Ureter (tissue), 1 donor: Measurements from ENCODE around the gene ITPR1. TPM values are rescaled to one million over a fixed set of nuclear protein-coding genes. Genes with fewer than 3 reads are reported as not detected.

Experiments
- DNase-seq: peaks from one replicate; pipeline ENCODE4 v3.0.0-alpha.2; 2020; ENCODE audit warnings: low spot score
- total RNA-seq: library from RNA; stranded (reverse); gene quantifications from one replicate; pipeline ENCODE4 v1.2.4, GENCODE V29; 2023
- donor health status: DM: yes; HTN: yes; CAD: no.

Gene ITPR1
- total RNA-seq, 1 donor from 2014 or later = 98.1 TPM

- DNase-seq = no peak
These were observed 335.9 kb downstream of the ITPR1 start for GRCh38 chr3:4829031-4829394.

- DNase-seq = no peak
These were observed 337.4 kb downstream of the ITPR1 start for GRCh38 chr3:4830586-4830914.

GRCh38 chr3:4831580-4831950, 338.4 kb downstream of the ITPR1 start:
- no peak for DNase-seq

- DNase-seq = no peak
These were observed 340.3 kb downstream of the ITPR1 start for GRCh38 chr3:4833471-4833870.

GRCh38 chr3:4834403-4834866, 341.3 kb downstream of the ITPR1 start:
- no peak for DNase-seq

- no peak for DNase-seq
These were observed 342.5 kb downstream of the ITPR1 start for GRCh38 chr3:4835616-4836043.

- DNase-seq = no peak
These were observed 343.4 kb downstream of the ITPR1 start for GRCh38 chr3:4836516-4836915.

- no peak for DNase-seq
These were observed 344.3 kb downstream of the ITPR1 start for GRCh38 chr3:4837374-4837930.

- no peak for DNase-seq
These were observed 345.5 kb downstream of the ITPR1 start for GRCh38 chr3:4838621-4839022.

GRCh38 chr3:4839278-4839677, 346.1 kb downstream of the ITPR1 start:
- no peak for DNase-seq

GRCh38 chr3:4841225-4841624, 348.1 kb downstream of the ITPR1 start:
- no peak for DNase-seq

- no peak for DNase-seq
These were observed 348.8 kb downstream of the ITPR1 start for GRCh38 chr3:4841776-4842440.

GRCh38 chr3:4843619-4844018, 350.5 kb downstream of the ITPR1 start:
- no peak for DNase-seq

GRCh38 chr3:4845882-4846281, 352.7 kb downstream of the ITPR1 start:
- no peak for DNase-seq

GRCh38 chr3:4846543-4846942, 353.4 kb downstream of the ITPR1 start:
- no peak for DNase-seq

GRCh38 chr3:4848176-4848825, 355.2 kb downstream of the ITPR1 start:
- DNase-seq = no peak

- no peak for DNase-seq
These were observed 356.0 kb downstream of the ITPR1 start for GRCh38 chr3:4849136-4849535.

- DNase-seq = no peak
These were observed 356.6 kb downstream of the ITPR1 start for GRCh38 chr3:4849739-4850138.

GRCh38 chr3:4850211-4850927, 357.2 kb downstream of the ITPR1 start:
- DNase-seq = no peak

- no peak for DNase-seq
These were observed 357.7 kb downstream of the ITPR1 start for GRCh38 chr3:4850928-4851265.

GRCh38 chr3:4852780-4853748, 359.9 kb downstream of the ITPR1 start:
- no peak for DNase-seq

- no peak for DNase-seq
These were observed 360.6 kb downstream of the ITPR1 start for GRCh38 chr3:4853749-4854140.
